Smooth muscle cell of the brain vasculature (primary cell): Measurements from ENCODE around the gene DGKH.
"Not testable (repeated sequence)": the region's sequence is repeated elsewhere in the genome, so short reads cannot be mapped to it uniquely, and the experiment has no call there.

Experiments
- DNase-seq: peaks from one replicate; pipeline ENCODE4 v3.0.0-alpha.2; 2012; ENCODE audit warnings: low read depth, low spot score

DGKH gene

DNA sequence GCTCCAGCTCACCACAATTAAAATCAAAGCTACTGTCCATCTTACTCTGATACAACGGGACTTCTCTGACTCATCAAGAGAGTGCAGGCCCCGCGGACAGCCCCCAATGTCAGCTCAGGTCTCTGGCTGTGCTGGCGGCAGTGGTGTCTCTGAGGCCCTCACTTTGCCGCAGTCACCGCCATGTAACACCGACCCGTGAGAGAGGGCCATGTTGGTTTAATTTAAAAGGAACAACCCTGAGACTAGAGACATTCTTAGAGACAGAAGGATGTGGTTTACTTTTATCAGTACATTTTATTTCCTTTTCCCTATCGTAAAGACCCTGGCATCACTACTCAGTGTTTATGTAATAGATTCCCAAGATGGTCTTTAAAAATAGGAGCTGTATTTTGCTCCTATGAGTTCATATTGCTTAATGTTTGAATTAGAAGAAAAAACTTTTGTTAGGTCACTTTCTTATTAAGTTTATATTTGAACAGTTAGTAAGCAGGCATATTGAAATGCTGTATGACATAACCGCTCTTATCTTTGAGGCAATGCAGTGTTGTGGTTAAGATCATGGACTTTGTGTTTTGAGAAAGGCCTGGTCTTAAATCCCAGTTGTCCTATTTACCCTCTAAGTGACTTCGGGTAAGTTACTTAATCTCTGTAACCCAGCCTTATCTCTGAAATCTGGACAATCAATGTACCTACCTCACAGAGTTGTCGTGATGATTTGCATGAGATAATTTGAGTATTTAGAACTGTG is 23.4 kb downstream of the DGKH start:
- DNase-seq, result no peak

DNA sequence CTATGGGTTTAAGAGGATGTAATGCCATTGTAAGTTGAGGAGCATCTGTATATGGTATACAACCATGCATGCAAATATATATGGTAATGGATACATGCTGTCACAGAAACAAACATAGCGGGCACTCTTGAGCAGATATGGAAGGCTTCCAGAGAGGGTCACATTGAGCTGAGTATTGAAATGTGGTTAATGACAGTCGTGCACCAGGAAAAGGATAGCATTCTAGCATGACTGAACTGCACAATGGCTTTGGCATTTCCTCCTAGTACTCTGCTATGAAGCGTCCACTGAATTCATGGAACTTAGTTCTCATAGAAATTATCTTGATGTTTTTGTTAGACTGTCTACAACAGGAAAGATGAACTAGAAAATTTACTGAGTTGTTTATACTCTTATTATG is 25.2 kb downstream of the DGKH start:
- DNase-seq, result no peak

DNA sequence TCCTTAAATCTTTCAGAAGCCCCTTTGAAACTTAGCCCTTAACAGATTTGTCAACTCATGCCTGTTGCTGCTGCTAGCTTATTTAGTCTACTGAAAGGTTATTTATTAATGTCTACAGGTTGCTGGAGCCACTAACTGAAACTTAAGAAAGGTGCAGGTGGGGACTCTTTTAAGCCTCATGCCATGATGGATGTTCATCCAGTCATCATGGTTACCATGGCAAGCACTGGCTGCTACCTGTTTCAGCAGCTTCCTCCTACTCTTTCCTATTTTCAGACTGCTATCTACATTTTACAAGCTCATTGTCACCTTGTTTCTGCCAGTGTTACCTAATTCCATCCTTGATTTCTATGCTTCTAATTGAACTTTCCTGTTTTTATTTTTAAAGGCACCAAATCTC is 27.1 kb downstream of the DGKH start:
- no peak for DNase-seq

DNA sequence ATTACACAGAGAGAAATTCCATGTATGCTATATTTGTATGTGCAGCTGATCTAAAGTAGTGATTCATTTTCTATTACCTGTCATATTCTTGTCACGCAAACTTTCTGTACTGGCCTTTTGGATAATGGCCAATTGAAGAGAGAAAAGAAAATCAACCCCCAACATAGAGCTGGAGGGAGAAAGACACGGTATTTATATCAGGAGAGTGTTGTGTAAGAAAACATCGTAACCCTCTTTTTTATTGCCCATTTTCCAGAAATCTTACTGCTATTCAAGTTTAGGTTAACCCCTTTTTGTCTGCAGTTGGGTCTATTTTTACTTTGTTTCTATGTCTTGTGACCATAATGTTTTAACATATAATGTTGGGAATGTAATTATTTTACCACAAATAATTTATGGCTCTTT is 27.9 kb downstream of the DGKH start:
- DNase-seq, result no peak

DNA sequence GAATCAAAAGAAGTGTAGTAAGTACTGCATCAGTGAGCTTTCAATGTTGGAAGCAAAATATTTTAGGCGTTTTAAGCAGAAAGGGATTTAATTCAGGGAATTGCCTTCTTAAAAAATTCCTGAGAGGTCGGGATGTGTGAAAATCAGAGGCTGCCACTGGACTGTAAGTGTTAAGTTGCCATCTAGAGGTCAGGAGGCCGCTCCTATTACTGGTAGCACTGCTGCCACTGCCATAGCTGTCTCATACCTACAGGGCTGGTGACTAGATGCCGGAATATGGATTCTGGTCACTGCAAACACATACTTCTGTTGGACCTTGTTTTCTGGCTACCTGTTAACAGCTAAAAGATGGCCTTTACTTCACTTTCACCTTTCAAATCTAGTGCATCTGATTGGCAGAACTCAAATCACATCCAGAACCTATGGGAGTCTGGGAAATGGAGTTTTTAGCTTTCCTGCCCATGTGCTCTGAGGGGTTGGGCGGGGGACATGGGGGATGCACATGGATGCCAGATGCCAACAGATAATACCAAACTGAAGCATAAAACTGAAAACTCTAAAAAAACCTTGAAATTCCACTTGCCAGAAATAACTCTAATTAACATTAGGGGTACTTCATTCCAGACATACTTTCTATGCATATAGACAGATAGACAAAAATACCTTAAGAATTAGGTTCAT is 29.8 kb downstream of the DGKH start:
- DNase-seq, result no peak

DNA sequence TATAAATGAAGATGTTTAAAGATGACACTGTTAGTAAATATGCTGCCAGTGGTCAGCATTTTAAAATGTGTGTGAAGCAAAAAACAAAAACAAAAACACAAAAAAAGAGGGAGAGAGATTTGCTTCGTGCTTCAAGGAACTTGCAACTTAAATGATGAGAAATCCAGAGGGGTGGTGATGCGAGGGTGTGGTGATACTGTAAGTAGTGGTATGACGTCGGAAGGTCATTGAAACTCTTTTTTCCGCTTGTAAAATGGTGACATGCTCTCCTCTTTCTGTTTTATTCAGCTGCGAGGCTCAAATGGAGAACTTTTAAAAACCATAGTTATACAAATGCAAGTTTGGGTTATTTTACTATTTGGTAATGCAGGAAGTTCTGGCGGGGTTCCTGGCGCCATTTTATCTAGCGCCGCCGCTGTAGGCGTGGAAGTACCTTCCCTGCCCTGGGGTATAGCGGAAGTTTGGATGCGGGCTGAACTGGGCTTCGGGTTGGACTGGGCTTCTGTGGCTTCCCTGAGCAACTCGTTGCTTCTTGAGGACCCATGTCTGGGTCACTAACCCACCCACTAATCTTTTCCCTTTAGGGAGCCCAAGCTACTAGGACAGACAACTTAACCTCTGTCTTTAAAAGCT is 34.8 kb downstream of the DGKH start:
- DNase-seq, result no peak

DNA sequence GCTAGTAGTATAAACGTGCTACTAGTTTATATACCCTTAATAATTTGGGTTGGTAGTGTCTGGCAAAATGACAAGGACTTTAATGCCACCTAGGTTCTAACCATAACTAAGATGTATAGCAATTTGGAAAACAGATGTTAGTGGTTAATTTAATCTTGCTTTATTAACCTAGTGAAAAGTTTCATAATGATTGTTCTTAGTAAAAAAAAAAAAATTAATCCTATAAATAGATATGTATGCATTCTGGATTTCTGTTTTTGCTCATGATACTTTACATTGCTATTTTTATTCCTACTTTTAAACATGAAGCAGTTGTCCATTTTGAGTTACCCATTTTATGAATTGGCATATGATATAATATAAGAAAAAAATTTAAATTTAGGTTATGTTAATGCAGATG is 36.3 kb downstream of the DGKH start:
- no peak for DNase-seq

DNA sequence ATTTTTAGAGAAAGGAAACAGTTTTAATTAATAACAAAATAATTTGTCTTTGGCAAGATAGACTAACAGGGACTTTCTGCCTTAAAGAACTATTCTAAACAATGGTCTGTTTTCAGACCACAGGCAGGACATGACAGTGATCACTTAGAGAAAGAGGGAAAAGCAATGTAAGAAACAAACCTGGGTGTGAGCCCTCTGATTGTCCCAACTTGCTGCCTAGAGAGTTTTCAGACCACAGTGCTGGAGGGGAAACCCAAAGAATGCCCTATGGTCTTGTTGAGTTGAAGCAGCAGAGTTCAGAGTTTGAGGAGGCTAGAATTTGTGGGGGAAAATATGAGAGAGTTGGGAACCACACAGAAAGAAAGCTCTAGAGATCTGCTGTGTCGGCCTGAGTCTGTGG is 38.1 kb downstream of the DGKH start:
- DNase-seq, result no peak

DNA sequence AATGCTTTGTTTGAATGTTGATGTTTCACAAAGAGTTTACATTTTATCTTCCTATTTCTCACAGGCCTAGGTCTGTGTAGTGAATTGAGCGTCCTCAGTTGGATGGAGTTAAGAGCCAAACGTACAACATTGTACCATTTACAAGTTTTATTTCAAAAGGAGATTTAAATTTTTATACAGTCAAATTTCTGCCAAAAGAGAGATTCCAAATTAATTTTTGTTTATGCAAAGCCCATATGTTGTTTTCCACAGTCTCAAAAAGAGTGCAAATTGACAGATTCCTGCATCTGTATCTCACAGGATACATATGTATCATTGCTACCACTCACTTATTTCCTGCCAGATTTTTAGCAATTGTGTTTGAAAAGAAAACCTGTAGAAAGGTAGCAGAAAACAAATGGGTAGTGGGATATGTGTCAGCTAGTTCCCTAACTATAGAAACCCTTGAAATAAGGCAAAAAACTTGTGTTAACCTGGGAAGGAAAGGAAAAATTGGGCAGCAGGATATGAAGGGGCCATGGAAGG is 46.1 kb downstream of the DGKH start:
- no peak for DNase-seq

DNA sequence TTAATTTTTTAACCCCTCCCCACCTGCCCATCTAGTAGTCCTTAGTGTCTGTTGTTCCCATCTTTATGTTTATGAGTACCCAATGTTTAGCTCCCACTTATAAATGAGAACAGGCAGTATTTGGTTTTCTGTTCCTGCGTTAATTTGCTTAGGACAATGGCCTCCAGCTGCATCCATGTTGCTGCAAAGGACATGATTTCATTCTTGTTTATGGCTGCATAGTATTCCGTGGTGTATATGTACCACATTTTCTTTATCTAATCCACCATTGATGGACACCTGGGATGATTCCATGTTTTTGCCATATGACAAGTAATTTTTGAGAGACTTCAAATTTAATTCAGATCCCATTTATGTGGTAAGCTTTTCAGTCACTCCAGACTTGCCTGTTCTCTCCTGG is 47.8 kb downstream of the DGKH start:
- not testable (repeated sequence) for DNase-seq

DNA sequence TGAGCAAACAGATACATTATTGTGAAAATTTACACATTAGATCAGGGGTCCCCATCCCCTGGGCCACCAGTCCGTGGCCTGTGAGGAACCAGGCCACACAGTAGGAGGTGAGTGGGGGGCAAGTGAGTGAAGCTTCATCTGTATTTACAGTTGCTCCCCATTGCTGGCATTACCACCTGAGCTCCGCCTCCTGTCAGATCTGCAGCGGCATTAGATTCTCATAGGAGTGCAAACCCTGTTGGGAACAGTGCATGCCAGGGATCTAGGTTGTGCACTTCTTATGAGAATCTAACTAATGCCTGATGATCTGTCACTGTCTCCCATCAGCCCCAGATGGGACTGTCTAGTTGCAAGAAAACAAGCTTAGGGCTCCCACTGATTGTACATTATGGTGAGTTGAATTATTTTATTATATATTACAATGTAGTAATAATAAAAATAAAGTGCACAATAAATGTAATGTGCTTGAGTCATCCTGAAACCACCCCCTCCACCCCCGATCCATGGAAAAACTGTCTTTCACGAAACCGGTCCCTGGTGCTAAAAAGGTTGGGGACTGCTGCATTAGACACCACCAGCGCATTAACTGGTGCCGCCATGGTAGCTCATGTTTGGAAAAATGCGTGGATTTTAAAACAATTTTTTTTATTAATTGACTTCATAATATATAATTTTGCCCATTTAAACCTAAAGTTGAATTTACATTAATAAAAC is 51.7 kb downstream of the DGKH start:
- DNase-seq, result no peak

DNA sequence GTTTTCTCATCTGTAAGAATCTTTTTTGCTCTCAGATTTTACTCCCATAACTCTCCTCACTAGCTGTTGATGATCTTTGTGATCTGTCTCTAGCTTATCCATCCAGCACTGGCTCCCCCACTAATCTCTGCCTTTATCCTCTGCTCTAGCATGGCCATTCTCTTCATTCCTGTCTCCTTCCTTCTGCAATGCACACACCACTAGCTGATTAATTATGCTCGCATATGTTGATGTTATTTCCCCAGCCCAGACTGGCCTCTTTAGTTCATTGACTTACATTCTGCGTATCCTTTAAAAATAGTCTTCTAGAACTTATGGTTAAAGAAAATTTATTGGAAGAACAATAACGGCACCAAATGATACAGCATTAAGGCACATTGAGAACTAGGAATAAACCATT is 52.5 kb downstream of the DGKH start:
- DNase-seq, result no peak

DNA sequence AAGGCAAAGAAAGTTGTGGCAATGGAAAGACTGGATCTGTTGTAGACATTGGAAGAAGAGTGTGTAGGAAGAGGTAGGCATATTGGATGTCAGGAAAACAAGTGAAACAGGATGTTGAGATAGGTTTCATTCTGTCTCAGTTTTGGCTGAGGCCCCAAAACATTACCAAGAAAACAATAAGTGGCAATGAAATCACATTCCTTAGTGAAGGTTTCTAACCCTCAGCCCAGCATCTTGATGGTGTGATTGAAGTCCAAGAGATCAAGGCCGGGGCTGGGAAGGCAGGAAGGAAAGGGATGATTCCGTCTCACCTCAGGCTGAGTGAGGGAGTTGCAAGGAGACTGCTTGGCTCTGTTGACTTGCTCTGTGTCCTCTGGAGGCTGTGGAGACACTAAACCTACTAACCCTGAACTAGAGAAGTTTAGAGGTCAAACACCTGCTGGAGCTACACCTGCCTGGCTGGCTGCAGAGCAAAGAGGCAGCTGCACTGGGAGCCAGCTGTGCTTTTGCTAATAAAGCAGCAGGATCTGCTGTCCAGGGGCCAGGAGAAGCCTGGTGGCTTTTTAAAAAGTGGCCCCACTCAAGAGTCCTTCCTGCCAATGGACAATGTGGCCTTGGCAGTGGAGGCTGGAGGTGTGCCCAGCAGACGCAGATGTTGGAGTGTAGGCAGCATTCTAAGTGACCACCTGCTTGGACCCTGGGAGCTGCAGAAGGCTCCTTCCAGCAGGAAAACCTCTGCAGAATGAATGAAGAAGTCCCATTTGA is 53.6 kb downstream of the DGKH start:
- no peak for DNase-seq

DNA sequence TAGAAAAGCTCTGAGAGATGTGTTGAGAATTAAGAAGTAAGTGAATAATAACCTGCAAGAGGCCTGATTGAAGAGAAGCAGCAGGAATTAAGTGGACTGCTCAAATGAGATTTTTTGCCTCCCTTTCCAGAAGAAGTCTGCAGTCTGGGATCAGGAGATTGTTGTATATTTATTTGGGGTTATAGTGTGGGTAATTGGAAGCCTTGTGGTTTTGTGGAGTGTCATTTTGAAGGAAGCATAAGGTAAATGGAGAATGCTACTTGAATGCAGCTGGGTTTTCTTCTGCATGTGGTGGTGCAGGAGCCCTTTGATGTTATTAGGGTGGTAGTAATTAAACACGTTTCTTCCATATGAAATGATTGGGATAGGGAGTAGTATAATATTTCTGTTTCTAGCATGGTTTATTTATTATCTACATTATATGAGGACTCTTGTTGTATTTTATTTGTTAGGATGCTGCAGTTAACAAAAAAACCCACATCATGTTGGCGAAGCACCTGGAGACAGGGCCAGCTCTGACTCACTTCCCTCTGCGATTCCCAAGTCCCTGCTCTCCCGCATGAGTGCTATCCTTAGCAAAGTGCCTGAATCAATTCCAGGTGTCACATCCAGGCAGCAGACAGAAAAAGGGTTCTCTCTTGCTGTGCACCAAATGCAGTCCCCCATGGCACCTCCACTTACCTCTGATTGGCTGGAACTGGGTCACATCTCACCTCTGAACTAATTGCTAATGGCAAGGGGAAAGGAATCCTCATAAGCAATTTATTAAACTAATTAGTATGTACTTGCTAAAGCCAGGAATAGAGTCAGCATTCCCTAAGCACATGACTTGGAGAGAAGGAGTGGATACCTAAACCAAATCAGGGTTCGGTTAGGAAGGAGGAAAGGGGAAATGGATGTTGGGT is 54.8 kb downstream of the DGKH start:
- no peak for DNase-seq

DNA sequence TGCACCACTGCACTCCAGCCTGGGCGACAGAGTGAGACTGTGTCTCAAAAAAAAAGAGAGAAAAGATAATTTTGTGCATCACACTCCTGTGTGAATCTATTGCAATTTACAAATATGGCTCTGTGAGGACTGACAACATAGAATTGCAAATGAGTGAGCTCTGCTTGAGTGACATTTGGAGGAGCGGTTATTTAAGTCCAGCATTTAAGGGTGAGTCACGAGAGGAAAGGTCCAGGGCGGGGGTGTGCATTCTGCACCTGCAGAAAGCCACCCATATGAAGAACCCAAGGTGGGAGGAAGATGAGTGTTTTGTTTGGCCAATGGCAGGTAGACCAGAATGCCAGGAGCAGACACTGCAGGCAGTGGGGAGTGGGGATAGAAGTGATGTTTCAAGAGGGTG is 58.5 kb downstream of the DGKH start:
- DNase-seq, result no peak

DNA sequence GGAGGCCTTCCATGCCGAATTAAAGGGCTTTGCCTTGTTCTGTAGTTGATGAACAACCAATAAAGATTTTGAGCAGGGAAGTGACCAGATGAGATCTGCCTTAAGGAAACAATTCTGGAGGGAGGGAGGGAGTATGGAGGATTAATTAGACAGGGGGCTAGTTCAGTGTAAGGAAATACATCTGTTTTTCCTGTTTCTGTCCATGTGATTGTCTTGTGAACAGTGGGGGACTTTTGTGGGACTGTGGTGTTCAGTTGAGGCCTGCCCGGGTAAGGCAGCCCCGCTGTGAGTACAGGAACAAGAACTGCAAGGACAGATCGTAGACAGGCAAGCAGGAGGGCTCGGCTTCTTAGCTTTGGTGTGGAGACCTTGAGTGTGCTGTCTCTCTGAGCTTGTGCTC is 59.0 kb downstream of the DGKH start:
- no peak for DNase-seq

DNA sequence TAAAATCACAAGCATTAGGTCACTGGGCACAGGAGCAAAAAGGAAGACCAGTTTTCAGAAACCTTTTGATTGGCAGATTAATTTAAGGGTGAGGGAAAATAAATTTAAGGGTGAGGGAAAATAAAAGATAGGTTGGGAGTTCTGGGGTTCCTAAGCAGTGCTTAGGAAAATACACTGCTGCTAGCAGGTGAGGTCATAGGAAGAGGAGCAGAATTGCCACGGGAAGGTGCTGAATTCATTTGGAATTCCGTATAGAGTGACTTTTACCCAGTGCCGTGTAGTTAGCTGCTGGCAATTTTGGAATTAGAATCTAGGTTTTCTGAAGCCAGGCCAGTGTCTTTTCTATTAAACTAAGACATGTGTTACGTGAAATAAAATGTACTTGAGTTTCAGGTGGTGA is 59.8 kb downstream of the DGKH start:
- DNase-seq, result no peak

DNA sequence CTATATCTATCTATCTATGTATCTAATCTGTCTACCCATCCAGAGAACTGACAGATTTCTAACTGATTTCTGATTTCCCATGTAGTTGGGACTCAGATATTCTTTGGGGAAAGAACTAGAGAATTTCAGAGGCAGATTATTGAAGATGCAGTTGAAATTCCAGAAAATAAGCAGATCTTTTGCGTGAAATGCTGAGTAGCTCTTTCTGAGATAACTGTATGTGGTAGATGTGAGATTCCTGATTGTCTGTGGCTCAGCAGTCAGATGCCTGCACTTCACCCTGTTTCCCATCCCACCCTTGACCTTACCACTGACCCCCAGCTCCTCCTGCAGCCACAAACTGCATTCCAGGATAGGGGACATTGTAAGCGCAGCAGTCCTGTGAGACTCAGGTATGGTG is 61.5 kb downstream of the DGKH start:
- DNase-seq, result no peak

DNA sequence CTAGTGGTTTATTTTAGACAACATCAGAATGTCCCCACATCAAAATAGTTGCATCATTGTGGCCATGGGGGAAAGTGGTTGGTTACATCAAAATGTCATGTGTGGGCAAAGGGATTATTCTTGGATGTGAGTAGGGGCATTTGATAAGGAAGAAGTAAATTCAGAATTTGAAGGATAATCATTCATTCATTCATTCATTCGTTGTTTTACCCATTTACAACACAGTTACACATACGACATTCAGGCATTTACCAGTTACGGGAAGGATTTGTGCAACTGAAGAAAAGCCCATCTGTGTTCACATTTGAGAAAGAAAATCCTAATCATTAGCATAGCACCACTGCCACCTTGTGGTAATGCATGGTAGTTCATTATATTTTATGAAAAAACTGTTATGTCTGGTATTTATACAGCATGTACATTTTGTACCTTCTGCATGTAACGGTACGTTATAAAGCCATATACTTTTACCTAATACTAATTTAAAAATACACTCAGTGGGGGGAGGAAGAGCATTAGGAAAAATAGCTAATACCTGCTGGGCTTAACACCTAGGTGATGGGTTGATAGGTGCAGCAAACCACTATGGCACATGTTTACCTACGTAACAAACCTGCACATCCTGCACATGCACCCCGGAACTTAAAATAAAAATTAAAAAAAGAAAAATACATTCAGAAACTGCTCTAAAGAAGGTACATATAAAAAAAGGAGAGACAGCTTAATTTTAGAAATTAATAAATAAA is 62.1 kb downstream of the DGKH start:
- peak; percentile 65 for DNase-seq

DNA sequence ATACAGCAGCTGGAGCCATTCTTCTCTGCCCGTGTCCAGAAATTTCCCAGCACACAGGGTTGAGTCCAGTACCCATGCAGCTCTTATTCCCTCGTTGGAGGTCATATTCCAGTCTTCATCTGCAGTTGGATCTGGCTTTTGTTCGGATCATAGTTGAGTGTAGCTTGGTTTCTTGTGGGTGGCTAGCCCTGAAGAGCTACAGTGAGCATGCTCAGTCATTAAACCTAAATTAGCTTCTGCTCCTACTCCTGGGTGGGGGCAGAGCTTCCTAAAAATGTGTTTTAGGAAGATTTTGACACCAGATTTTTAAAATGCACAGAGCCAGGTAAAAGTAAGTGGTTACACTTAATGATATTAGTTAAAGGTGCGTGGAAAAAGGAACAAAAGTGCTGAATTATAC is 64.4 kb downstream of the DGKH start:
- no peak for DNase-seq
